Transverse colon (tissue), 4 donors: ENCODE results near the gene MYH10. TPM values are rescaled to one million over a fixed set of nuclear protein-coding genes. Genes with fewer than 3 reads are reported as not detected.

ENCODE experiments used
- DNase-seq: peaks from one replicate; pipeline ENCODE4 v3.0.0-alpha.2; 2019
- H3K27ac ChIP-seq, 4 donors: fragments of 200-600 bp; sonication (generic); 2 replicates each; pipeline ENCODE4 v1.5.1; 2016 to 2018; ENCODE audit warnings: inconsistent platforms in 4 of 4
- H3K27me3 ChIP-seq: fragments of 200-600 bp; sonication (generic); 2 replicates; pipeline ENCODE4 v1.5.1; 2017; ENCODE audit warnings: inconsistent platforms
- H3K36me3 ChIP-seq, 4 donors: fragments of 200-600 bp; sonication (generic); 2 replicates each; pipeline ENCODE4 v1.5.1; 2017 to 2019; ENCODE audit warnings: inconsistent platforms in 4 of 4
- H3K4me1 ChIP-seq, 4 donors: fragments of 200-600 bp; sonication (generic); 2 replicates each; pipeline ENCODE4 v1.5.1; 2017 to 2020; ENCODE audit warnings: inconsistent platforms in 4 of 4
- H3K4me3 ChIP-seq, 4 donors: fragments of 200-600 bp; sonication (generic); 1 replicate in 1 of 4; 2 replicates in 3 of 4; pipeline versions ENCODE4 v1.5.1 to v1.6.1; 2017 to 2019; ENCODE audit warnings: inconsistent platforms in 4 of 4
- H3K9me3 ChIP-seq, 2 donors: fragments of 200-600 bp; sonication (generic); 2 replicates each; pipeline ENCODE4 v1.5.1; 2017 to 2019; ENCODE audit warnings: inconsistent platforms in 2 of 2
- EP300 ChIP-seq: sonication (generic); formaldehyde crosslinking; IDR thresholded peaks from one replicate; pipeline ENCODE4 v1.6.1; 2017; ENCODE audit warnings: antibody characterized with exemption, low read depth
- POLR2A ChIP-seq: fragments of 450-650 bp; IDR thresholded peaks from one replicate; pipeline ENCODE4 v1.6.1; 2016; ENCODE audit warnings: antibody characterized with exemption, mild to moderate bottlenecking, moderate library complexity
- POLR2AphosphoS5 ChIP-seq, 3 donors: sonication (generic); formaldehyde crosslinking; IDR thresholded peaks; one replicate each; pipeline ENCODE4 v1.6.1; 2016; ENCODE audit warnings: antibody characterized with exemption in 3 of 3
- WGBS, 2 donors: methylation state at CpG; one replicate each; pipeline ENCODE4 v1.1.5; 2018; ENCODE audit warnings: low coverage in 1 of 2; 5-methylcytosine and 5-hydroxymethylcytosine counted together
- in situ Hi-C, 4 donors: fragments of 200-750 bp; cut with MboI; loops; one replicate each; pipeline versions ENCODE4 v1.15.0 to v1.15.1; 2017; ENCODE audit warnings: low sequenced_read_pairs in 3 of 4, low pct_ligation_motif_present in 1 of 4, low pct_unique_long_range_greater_than_20kb in 1 of 4
- intact Hi-C: fragments of 100-400 bp; cut with DNase I; formaldehyde crosslinking; loops from one replicate; pipeline ENCODE4 v1.15.1; 2023; ENCODE audit warnings: low total_unique reads
- total RNA-seq, 4 donors: library from RNA; depleted of rRNA; stranded (reverse); fragments of >200 nt; gene quantifications; one replicate each; pipeline ENCODE4 v1.1.0, GENCODE V29; 2016
- TF ChIP-seq, protein P1 (sequence below), 5 experiments: fragments of 200-600 bp in 3 of 5; fragments of 450-650 bp in 2 of 5; sonication (generic) in 3 of 5; IDR thresholded peaks; 1 replicate in 2 of 5; 2 replicates in 3 of 5; pipeline ENCODE4 v1.5.1; 2016 to 2017; ENCODE audit warnings: antibody characterized with exemption in 5 of 5, inconsistent platforms in 3 of 5, mild to moderate bottlenecking in 2 of 5, moderate library complexity in 1 of 5

The MYH10 gene
- total RNA-seq, 4 donors from 2014 or later, result 3.7 to 71.2 (median 8.3) TPM

DNA sequence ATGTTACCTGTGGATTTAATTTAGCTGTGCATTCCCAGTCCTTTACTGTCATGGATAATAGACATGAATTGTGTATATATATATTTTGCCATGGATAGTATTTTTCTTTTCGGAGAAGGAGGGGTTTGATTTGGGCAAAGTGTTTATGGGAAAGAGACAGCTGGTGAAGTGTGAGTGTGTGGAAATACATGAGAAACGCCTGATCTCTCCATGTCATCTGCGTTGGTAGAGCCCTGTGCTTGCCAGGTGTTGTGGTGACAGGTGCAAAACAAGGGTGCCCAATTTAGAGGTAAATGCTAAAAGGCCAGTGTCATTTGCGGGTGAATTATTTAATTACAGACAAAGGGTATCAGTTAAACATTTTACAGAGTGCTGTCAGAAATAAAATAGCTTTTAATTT, 171.4 kb downstream of the MYH10 start:
- intact Hi-C loops, result no loop called here
- Histone ChIP-seq H3K4me3 (no peak overlapping the region), H3K4me1 (no peaks in the 10 kb centered on the region), H3K27me3 (no peaks in the 10 kb centered on the region), H3K27ac (no peak overlapping the region), H3K9me3 (no peaks in the 10 kb centered on the region), H3K36me3 (peaks cover 0 to 81% (median 33%) of the 10 kb centered on the region in 4 donors)
- TF ChIP-seq POLR2A, result no peak
- TF ChIP-seq, protein P1, sequence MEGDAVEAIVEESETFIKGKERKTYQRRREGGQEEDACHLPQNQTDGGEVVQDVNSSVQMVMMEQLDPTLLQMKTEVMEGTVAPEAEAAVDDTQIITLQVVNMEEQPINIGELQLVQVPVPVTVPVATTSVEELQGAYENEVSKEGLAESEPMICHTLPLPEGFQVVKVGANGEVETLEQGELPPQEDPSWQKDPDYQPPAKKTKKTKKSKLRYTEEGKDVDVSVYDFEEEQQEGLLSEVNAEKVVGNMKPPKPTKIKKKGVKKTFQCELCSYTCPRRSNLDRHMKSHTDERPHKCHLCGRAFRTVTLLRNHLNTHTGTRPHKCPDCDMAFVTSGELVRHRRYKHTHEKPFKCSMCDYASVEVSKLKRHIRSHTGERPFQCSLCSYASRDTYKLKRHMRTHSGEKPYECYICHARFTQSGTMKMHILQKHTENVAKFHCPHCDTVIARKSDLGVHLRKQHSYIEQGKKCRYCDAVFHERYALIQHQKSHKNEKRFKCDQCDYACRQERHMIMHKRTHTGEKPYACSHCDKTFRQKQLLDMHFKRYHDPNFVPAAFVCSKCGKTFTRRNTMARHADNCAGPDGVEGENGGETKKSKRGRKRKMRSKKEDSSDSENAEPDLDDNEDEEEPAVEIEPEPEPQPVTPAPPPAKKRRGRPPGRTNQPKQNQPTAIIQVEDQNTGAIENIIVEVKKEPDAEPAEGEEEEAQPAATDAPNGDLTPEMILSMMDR (IDR thresholded peaks at IDR 0.05), result no peak
- no peak for TF ChIP-seq EP300
- in situ Hi-C loops, result no loop called here
- WGBS, 2 donors, result 77 to 86% methylated on average over 4 of the region's 4 CpGs
- DNase-seq, result no peak

- no peaks in the 10 kb centered on the region for H3K27me3 ChIP-seq
- H3K4me1 ChIP-seq, result no peaks in the 10 kb centered on the region
- peaks cover 0 to 79% (median 38%) of the 10 kb centered on the region in 4 donors for H3K36me3 ChIP-seq
- H3K4me3 ChIP-seq, result no peak overlapping the region
- no peaks in the 10 kb centered on the region for H3K9me3 ChIP-seq
- no peak for TF ChIP-seq POLR2AphosphoS5 (IDR thresholded peaks at IDR 0.05)
- TF ChIP-seq POLR2A, result no peak
- no peak for TF ChIP-seq EP300
- TF ChIP-seq, protein P1 (IDR thresholded peaks at IDR 0.05), result no peak
- 95 to 97% methylated on average over 4 to 6 of the region's 6 CpGs for WGBS, 2 donors
- no peak for DNase-seq
- in situ Hi-C loops, result no loop called here
- intact Hi-C loops, result no loop called here
- no peak overlapping the region for H3K27ac ChIP-seq
Measured at GRCh38 chr17:8458128-8458527, 172.4 kb downstream of the MYH10 start.

DNA sequence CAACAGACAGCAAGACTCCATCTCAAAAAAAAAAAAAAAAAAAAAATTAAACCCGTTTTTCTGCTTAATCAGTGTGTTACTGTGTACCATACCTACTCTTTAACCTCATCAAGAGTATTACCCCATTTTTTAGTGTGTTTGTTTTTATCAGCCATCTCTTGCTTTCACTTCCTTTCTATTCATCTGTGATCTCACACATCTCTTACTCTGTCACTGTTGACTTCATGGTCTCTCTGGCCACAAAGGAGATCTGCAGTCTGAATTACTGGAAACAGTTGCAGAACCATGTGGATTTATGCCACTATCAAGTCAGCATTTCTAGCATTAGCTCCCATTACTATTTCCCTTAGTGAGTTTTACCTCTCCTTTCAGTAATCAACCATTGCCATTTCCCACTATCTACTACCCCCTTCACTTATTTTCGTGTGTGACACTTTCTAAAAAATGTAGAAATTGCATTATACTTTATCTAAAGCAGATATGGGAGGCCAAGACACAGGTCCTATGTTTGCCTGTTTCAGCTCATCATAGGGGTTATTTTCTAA, 174.8 kb downstream of the MYH10 start:
- intact Hi-C loops (no loop called here), in situ Hi-C loops (no loop called here)
- no peak overlapping the region for H3K4me3 ChIP-seq
- H3K27me3 ChIP-seq, result no peaks in the 10 kb centered on the region
- no peaks in the 10 kb centered on the region for H3K4me1 ChIP-seq
- TF ChIP-seq, protein P1 (IDR thresholded peaks at IDR 0.05), result no peak
- TF ChIP-seq POLR2A (no peak), POLR2AphosphoS5 (IDR thresholded peaks at IDR 0.05) (no peak), EP300 (no peak)
- no peak overlapping the region for H3K27ac ChIP-seq
- WGBS, 2 donors, result 86 to 89% methylated on average over 1 to 2 of the region's 2 CpGs
- DNase-seq, result no peak
- H3K36me3 ChIP-seq, result peaks cover 0 to 81% (median 33%) of the 10 kb centered on the region in 4 donors
- H3K9me3 ChIP-seq, result no peaks in the 10 kb centered on the region

DNA sequence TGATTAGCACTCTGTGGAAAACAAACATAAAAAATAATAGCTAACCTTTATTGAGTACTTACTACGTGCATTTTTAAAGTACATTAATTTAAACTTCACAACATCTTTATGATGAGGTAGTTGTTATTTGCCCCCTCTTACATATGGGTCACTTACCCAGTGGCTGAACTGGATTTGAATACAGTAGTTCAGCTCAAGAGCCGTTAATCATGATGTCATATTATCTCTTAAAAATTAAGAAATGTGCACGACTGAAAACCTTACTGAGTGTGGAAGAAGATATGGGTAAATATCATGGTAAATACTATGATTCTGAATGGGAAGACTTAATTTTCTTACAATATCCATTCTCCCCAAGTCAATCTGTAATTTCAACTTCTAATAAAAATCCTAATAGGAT, 177.2 kb downstream of the MYH10 start:
- Histone ChIP-seq H3K4me3 (no peak overlapping the region), H3K27me3 (no peaks in the 10 kb centered on the region), H3K27ac (no peak overlapping the region), H3K4me1 (no peaks in the 10 kb centered on the region), H3K36me3 (peaks cover 0 to 88% (median 34%) of the 10 kb centered on the region in 4 donors), H3K9me3 (no peaks in the 10 kb centered on the region)
- TF ChIP-seq POLR2A (no peak), EP300 (no peak), POLR2AphosphoS5 (IDR thresholded peaks at IDR 0.05) (no peak)
- TF ChIP-seq, protein P1 (IDR thresholded peaks at IDR 0.05), result no peak
- in situ Hi-C loops, result no loop called here
- WGBS, 2 donors, result 85 to 96% methylated on average over 3 of the region's 3 CpGs
- no peak for DNase-seq
- intact Hi-C loops, result no loop called here
